HG03159 (cell line): ENCODE data around the gene FOXRED1.

Source experiments
- ATAC-seq: cut with Tn5 transposase; IDR thresholded peaks from one replicate; pipeline ENCODE4 v1.9.1; 2021; ENCODE audit warnings: mild to moderate bottlenecking, moderate library complexity; ENCODE audit not compliant: unreplicated experiment

Gene FOXRED1

DNA sequence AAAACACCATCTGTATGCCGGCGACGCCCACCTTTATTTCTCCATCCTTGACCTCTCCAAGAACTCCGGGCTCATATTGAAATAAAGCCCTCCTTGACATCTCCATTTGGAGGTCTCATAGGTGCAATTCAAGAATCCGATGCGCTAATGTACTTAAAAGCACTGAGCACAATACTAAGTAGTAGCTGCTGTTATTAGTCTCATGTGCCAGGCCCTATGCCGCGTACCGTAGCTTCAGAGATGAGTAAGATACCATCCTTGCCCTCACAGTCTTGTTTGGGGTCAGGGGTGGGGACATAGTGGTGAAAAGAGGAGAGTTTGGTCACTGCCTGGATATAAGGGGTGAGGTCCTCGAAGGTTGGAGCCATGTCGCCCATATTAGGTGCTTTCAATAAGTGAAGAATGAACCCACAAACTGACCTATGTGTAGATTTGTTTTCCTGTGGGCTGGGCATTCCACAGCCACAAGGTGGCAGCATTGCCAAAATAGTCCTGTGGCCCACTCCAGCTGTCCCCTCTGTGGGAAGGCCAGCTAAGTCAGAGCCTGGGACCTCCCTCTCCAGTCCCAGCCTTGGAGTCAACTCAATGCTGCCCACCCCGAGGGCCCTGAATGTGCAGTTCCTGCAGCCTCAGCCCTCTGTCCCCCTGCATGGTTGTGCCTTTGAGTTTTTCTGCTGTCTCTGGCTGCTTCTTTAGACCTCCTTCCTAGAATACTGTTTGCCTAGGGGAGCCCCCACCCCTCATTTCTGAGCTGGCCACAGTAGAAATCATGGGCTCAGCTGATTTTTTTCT lies 41.4 kb downstream of the FOXRED1 start:
- peak; percentile 40 for ATAC-seq

DNA sequence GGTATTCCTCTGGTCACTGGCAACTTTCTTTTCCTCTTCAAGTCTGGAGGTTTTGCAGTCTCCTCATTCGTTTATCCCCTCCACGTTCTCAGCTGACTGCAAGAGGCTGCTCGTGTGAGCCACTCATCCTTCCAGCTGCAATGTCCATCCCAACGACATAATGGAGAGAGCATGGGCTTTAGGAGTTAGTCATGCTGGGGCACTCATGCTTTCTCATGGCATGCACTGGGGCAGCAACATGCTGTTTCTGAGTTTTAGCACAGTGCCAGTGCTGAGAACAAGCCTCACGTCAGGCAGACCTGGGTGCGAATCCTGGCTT lies 42.0 kb downstream of the FOXRED1 start:
- ATAC-seq, result no peak

DNA sequence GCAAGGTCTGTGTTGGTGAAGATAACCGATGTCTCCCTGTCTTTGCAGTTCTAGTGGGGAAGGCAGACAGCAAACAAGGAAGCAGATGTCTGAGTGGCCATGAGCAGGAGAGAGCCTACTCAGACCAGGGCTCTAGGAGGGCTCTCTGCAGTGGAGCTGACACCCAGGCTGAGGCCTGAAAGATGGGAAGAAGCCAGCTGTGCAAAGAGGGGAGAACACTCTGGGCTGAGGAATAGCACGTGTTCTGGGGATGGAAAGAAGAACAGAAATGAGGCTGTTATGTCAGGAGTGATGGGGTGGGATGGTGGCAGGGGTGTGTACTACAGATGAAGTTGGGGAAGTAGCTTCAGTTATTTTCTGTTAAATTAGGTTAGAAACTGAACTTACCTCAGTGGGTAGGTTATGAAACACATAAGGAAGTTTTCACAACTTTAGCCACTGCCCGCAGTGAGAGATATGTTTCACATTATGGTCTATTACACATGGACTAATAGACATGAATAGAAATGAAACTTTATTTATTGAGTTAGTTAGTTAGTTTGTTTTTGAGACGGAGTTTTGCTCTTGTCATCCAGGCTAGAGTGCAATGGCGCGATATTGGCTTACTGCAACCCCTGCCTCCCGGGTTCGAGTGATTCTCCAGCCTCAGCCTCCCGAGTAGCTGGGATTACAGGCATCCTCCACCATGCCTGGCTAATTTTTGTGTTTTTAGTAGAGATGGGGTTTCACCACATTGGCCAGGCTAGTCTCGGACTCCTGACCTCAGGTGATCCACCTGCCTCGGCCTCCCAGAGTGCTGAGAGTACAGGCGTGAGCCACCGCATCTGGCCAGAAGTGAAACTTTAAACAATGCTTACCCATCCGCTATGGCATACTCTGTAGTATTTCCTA lies 42.7 kb downstream of the FOXRED1 start:
- peak; percentile 67 for ATAC-seq

DNA sequence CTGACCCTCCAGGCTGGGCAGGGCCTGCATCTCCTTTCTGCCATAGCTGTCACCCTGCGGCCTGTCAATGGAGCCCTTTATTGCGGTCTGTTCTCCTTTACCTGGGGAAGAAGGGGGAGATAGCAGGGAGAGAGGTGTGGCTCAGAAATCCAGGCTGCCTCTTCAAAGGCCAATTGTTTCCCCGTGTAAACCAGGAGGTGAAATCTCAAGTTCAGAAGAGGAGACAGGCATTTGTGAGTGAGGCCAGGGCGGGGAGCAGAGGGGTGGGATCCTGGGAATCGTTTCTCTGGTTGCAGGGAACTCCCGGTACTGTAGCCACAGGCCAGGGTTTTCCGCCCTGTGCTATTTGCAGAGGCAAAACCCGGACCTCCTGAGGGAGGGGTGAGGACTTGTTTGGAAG lies 44.0 kb downstream of the FOXRED1 start:
- ATAC-seq, result no peak

DNA sequence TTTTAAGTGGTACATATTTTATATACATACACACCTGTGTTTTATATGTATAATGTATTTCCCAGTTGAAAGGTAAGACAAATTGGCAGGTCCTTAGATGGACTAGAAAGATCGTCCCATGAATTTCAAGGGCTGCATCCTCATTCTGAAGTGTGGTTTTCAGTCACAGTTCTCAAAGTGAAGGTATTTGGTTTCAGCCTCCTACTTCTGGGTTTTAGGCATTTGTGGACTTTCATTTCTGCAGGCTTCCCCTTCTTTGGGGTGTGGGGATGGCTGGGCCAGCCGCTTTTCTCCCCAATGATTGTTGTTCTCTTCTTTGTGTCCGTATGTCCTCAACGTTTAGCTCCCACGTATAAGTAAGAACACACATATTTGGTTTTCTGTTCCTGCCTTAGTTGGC lies 44.9 kb downstream of the FOXRED1 start:
- no peak for ATAC-seq

DNA sequence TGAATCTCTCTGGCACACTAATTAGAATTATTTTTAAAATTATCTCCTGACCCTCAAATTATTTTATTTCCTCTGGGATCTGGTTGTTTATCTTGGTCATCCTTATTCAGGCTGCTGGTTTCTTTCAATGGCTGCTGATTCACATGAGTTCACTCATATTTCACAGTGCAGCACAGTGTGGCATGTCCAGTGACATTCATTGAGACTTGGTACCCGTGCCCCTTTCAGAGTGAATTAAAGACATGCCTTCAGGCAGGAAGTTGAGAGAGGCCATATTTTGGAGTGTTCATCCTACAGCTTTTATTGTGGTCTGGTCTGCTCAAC lies 48.4 kb downstream of the FOXRED1 start:
- no peak for ATAC-seq

DNA sequence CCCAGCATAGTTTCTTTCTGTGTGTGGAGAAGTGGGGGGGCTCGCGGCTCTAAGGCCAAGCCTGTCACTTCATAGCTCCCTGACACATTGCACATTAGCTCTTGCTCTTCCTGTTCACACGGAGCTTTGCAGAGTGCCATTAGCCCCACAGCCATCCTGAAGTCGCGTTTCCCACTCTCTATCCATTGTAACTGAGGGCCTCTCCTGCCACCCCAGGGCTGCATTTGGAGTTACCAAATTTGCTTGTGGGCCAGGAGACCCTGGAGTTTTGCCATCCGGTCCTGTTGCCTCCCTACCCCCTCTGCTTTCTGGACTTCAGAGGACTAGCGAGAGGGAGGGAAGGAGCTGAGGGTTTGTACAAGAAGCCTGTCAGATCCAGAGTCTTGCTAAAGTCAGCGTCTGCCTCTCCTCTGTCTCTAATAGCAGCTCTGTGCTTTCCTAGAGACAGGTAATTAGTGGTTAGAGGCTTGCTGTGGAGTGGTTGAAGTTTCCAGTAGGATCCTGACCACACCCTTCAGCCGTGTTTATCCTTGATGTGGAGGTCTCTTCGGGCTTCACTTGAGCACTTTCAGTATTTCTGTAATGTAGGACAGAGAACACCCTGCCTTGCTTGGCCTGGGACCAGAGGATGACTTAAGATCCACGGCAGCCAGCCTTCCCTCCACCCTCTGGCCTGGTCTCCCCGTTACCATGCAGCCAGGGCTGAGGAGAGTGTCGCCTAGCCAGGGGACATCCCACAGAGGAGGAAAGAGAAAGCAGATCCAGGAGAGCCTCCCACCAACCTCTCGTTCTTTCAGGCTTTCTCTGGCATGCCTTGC lies 49.0 kb downstream of the FOXRED1 start:
- ATAC-seq, result peak; percentile 25

DNA sequence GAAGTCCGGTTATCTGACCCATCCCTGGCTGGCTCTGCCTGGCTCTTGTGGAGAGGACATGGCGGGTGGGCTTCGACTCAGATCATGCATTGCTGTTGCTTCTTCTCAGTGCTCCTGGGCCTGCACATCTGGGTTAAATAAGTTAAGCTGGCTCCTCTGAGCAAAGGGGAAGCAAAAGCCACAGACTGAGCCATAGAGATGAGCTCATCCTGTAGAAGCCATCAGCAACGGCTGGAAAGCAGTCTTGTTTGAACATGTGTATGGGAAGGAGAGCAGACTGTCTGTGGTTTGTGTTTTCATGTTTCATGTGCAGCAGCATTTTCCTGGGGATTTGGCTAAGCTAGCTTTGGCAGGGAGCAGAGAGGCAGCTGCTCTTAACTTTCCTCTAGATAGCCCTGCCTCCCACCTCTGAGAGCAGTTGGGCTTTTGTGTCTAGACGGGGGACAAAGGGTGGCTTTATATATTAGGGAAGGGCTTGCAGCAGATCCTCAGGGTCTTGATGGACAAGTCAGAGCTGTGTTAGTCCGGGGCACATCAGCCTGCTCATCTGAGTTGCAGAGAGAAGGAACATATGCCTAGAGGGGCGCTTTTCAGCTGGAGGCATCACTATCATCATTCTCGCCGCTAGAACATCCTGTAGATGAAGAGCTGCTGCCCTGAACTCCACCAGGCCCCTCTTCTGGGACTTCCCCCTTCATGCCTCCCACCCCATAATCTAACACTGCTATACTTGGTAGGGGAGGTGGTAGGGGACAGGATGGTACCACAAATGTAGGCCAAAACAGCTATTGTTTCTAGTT lies 49.8 kb downstream of the FOXRED1 start:
- ATAC-seq, result peak; percentile 76

DNA sequence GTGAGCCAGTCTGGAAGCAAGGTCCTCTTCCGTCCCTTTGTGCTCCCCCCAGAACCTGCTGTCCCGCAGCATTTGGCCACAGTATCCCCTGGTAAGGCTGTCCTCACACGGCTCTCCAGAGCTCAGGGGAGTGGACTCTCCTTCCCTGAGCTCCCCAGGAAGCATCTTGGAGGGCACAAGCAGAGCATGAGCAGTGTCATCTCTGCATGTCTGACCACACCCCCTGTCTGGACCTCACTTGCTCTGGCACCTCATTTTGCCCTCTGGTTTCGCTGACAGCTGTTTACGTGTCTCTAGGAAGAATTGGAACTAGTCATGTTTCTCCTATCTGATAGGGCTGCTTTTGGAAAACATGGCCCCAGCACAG lies 50.4 kb downstream of the FOXRED1 start:
- ATAC-seq, result no peak

DNA sequence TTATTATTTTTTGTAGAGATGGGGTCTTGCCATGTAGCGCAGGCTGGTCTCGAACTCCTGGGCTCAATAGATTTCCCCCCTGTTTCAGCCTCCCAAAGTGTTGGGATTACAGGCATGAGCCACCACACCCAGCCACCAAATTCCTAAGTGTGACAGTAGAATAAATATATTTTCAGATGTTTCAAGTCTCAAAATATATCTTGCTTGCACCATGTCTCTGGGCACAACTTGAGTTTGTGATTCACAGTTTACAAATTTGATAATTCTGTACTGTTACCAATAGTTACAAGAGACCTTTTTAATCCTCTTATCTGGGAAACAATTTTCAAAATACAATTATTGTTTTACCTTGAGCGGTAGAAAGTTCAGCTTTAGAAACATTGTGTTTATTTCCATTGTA lies 54.0 kb downstream of the FOXRED1 start:
- ATAC-seq, result no peak

DNA sequence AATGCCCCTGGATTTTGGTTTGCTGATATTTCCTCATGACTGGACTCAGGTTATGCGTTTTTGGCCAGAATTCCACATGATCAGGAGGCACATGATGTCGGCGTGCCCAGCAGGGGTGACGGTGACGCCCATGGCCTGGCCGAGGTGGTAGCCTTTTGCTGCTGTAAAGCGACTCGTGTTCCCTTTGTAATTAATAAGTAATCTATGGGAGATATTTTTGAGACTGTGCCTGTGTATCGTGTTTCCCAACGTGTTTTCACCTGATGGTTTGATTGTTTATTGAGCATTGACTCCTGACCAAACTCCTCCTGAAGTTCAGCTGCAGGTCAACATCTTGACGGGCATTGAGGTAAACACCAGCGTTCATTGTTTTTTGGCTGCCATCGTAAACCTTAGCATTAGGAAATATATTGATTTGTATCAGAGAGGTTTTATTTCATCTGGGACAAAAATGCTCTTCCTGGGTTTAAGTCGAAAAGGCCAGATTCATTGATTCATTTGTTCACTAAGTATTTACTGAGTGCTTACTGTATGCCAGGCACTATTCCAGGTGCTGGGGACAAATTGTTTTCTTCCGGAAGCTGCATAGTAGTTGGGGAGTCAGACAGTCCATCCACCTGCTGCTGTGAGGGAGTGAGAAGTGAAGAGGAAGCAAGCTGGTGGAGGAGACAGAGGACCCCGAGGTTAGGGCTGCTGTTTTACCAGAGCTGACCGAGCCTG lies 58.5 kb downstream of the FOXRED1 start:
- ATAC-seq, result no peak
